ENCODE results near the gene LDLRAD3.

GRCh38 chr11:35932681-35933319 is 11.1 kb upstream of the LDLRAD3 start:
- TF ChIP-seq CTCF (IDR thresholded peaks at IDR 0.05) (no peak), POLR2A (IDR thresholded peaks at IDR 0.05) (no peak)

All from uterus (tissue), 2 donors.